Adrenal gland (tissue), 5 donors: ENCODE measurements around the gene RPL10.

Experiments
- POLR2A ChIP-seq, 2 donors: fragments of 450-650 bp; IDR thresholded peaks; one replicate each; pipeline ENCODE4 v1.6.1; 2017; ENCODE audit warnings: antibody characterized with exemption in 2 of 2, mild to moderate bottlenecking in 2 of 2, moderate library complexity in 1 of 2
- TF ChIP-seq, protein P1 (sequence below), 6 experiments: fragments of 450-650 bp in 4 of 6; fragments of 200-600 bp in 2 of 6; sonication (generic) in 1 of 6; IDR thresholded peaks; 1 replicate in 5 of 6; 2 replicates in 1 of 6; pipeline versions ENCODE4 v1.5.1 to v1.8.0; 2016 to 2021; ENCODE audit warnings: antibody characterized with exemption in 6 of 6, mild to moderate bottlenecking in 2 of 6, moderate library complexity in 1 of 6
- donor health status: DM: no; HTN: no; CAD: no.

DNA sequence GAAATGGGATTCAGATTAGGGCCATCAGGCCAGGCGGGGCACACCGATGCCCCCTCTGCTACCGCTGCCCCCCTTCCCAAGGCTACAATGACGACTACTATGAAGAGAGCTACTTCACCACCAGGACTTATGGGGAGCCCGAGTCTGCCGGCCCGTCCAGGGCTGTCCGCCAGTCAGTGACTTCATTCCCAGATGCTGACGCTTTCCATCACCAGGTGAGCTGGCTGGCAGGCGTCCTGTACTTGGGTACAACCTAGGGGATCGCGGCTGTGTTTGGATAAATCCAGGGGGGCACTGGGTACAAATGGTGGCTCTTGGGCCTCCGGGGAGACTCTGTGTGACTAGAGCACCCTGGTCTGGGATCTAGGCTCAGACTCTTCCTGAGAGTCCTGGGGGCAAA lies 18.0 kb upstream of the RPL10 start:
- TF ChIP-seq, protein P1, sequence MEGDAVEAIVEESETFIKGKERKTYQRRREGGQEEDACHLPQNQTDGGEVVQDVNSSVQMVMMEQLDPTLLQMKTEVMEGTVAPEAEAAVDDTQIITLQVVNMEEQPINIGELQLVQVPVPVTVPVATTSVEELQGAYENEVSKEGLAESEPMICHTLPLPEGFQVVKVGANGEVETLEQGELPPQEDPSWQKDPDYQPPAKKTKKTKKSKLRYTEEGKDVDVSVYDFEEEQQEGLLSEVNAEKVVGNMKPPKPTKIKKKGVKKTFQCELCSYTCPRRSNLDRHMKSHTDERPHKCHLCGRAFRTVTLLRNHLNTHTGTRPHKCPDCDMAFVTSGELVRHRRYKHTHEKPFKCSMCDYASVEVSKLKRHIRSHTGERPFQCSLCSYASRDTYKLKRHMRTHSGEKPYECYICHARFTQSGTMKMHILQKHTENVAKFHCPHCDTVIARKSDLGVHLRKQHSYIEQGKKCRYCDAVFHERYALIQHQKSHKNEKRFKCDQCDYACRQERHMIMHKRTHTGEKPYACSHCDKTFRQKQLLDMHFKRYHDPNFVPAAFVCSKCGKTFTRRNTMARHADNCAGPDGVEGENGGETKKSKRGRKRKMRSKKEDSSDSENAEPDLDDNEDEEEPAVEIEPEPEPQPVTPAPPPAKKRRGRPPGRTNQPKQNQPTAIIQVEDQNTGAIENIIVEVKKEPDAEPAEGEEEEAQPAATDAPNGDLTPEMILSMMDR (IDR thresholded peaks at IDR 0.05), result no peak
- TF ChIP-seq POLR2A (IDR thresholded peaks at IDR 0.05), result no peak
